WTC11 (cell line): Measurements from ENCODE around the gene PISD. TPM values are rescaled to one million over a fixed set of nuclear protein-coding genes. Genes with fewer than 3 reads are reported as not detected.

Experiments used
- ATAC-seq: fragments of 200-7000 bp; cut with Tn5 transposase; 2 replicates; pipeline ENCODE4 v1.10.0; 2021; ENCODE audit warnings: mild to moderate bottlenecking, moderate library complexity
- CTCF ChIA-PET: fragments of 300-600 bp; sonication (Branson Sonifier 250); formaldehyde crosslinking; loops from one replicate; lab custom pipeline; 2021; ENCODE audit warnings: antibody characterized with exemption; lab: Charles Lee
- POLR2A ChIA-PET: fragments of 350-600 bp; sonication (Branson Sonifier 250); formaldehyde crosslinking; loops from one replicate; lab custom pipeline; 2021; ENCODE audit warnings: antibody characterized with exemption; lab: Charles Lee
- DNase-seq: peaks from one replicate; pipeline ENCODE4 v3.0.0; 2021; ENCODE audit warnings: low spot score
- H3K27ac Mint-ChIP-seq: 2 replicates; pipeline ENCODE4 v1.8.0; 2021; ENCODE audit warnings: mixed read lengths
- H3K27me3 Mint-ChIP-seq: 2 replicates; pipeline ENCODE4 v1.8.0; 2021; ENCODE audit warnings: low read depth, mild to moderate bottlenecking, moderate library complexity, mixed read lengths
- H3K36me3 Mint-ChIP-seq: 2 replicates; pipeline ENCODE4 v1.8.0; 2021; ENCODE audit warnings: mixed read lengths
- H3K4me1 Mint-ChIP-seq: 2 replicates; pipeline ENCODE4 v1.8.0; 2022; ENCODE audit warnings: mixed read lengths
- H3K4me3 Mint-ChIP-seq: 2 replicates; pipeline ENCODE4 v1.8.0; 2021; ENCODE audit warnings: mild to moderate bottlenecking, moderate library complexity, mixed read lengths
- H3K9me3 Mint-ChIP-seq: 2 replicates; pipeline ENCODE4 v1.8.0; 2021; ENCODE audit warnings: mixed read lengths
- CBFB ChIP-seq: sonication (generic); formaldehyde crosslinking; IDR thresholded peaks from 2 replicates; pipeline ENCODE4 v1.8.1; 2022; ENCODE audit warnings: mild to moderate bottlenecking, low read depth, missing genetic modification reagents
- CREB1 ChIP-seq: sonication (generic); formaldehyde crosslinking; IDR thresholded peaks from 2 replicates; pipeline ENCODE4 v1.8.0; 2023; ENCODE audit warnings: mild to moderate bottlenecking, missing genetic modification reagents
- CREM ChIP-seq: sonication (generic); formaldehyde crosslinking; IDR thresholded peaks from 2 replicates; pipeline ENCODE4 v1.8.1; 2022; ENCODE audit warnings: mild to moderate bottlenecking, missing genetic modification reagents, moderate library complexity
- ELF4 ChIP-seq: sonication (generic); formaldehyde crosslinking; IDR thresholded peaks from 2 replicates; pipeline ENCODE4 v1.8.1; 2022; ENCODE audit warnings: low read depth, mild to moderate bottlenecking, moderate library complexity, missing genetic modification reagents
- ETV6 ChIP-seq: sonication (generic); formaldehyde crosslinking; IDR thresholded peaks from 2 replicates; pipeline ENCODE4 v1.8.1; 2022; ENCODE audit warnings: mild to moderate bottlenecking, missing genetic modification reagents
- GRHL2 ChIP-seq: fragments of 250-450 bp; sonication (Bioruptor Pico); IDR thresholded peaks from 2 replicates; pipeline ENCODE4 v1.8.0; 2022; ENCODE audit warnings: mild to moderate bottlenecking, moderate library complexity; ENCODE audit not compliant: insufficient replicate concordance, severe bottlenecking
- MXD4 ChIP-seq: fragments of 250-450 bp; sonication (Bioruptor Pico); IDR thresholded peaks from 2 replicates; pipeline ENCODE4 v1.8.0; 2021; ENCODE audit warnings: mild to moderate bottlenecking, moderate library complexity, borderline replicate concordance
- NFATC4 ChIP-seq: fragments of 250-450 bp; sonication (Bioruptor Pico); IDR thresholded peaks from 2 replicates; pipeline ENCODE4 v1.9.0; 2021; ENCODE audit warnings: mild to moderate bottlenecking
- OVOL2 ChIP-seq: fragments of 250-450 bp; sonication (Bioruptor Pico); IDR thresholded peaks from 2 replicates; pipeline ENCODE4 v1.9.0; 2021; ENCODE audit warnings: mild to moderate bottlenecking, borderline replicate concordance
- TCF7 ChIP-seq: sonication (generic); formaldehyde crosslinking; IDR thresholded peaks from 2 replicates; pipeline ENCODE4 v1.8.0; 2022; ENCODE audit warnings: mild to moderate bottlenecking, low read depth, missing genetic modification reagents, moderate library complexity
- ZBTB21 ChIP-seq: sonication (generic); formaldehyde crosslinking; IDR thresholded peaks from 2 replicates; pipeline ENCODE4 v1.8.1; 2023; ENCODE audit warnings: mild to moderate bottlenecking, missing genetic modification reagents, borderline replicate concordance
- ZNF317 ChIP-seq: sonication (generic); formaldehyde crosslinking; IDR thresholded peaks from 2 replicates; pipeline ENCODE4 v1.8.1; 2023; ENCODE audit warnings: low read depth, mild to moderate bottlenecking, moderate library complexity, missing genetic modification reagents, borderline replicate concordance
- total RNA-seq: library from RNA; stranded (reverse); gene quantifications from 3 replicates; pipeline ENCODE4 v1.2.3, GENCODE V29; 2021
- TF ChIP-seq, protein P1 (sequence below): sonication (generic); formaldehyde crosslinking; IDR thresholded peaks from 2 replicates; pipeline ENCODE4 v1.8.1; 2022; ENCODE audit warnings: low read depth, mild to moderate bottlenecking, moderate library complexity, missing genetic modification reagents, borderline replicate concordance
- TF ChIP-seq, protein P2 (sequence below): sonication (generic); formaldehyde crosslinking; conservative IDR thresholded peaks from 2 replicates; pipeline ENCODE4 v1.8.1; 2023; ENCODE audit warnings: mild to moderate bottlenecking, low read depth, missing genetic modification reagents, moderate library complexity
- TF ChIP-seq, protein P3 (sequence below): fragments of 250-450 bp; sonication (Bioruptor Pico); IDR thresholded peaks from 2 replicates; pipeline ENCODE4 v1.9.0; 2021; ENCODE audit warnings: mild to moderate bottlenecking
- TF ChIP-seq, protein P4 (sequence below): sonication (generic); formaldehyde crosslinking; IDR thresholded peaks from 2 replicates; pipeline ENCODE4 v1.8.0; 2022; ENCODE audit warnings: mild to moderate bottlenecking, missing genetic modification reagents
- TF ChIP-seq, protein P5 (sequence below): sonication (generic); formaldehyde crosslinking; IDR thresholded peaks from 2 replicates; pipeline ENCODE4 v1.8.1; 2022; ENCODE audit warnings: mild to moderate bottlenecking, moderate library complexity, missing genetic modification reagents
- TF ChIP-seq, protein P6 (sequence below): sonication (generic); formaldehyde crosslinking; IDR thresholded peaks from 2 replicates; pipeline ENCODE4 v1.8.0; 2023; ENCODE audit warnings: mild to moderate bottlenecking, missing genetic modification reagents
- TF ChIP-seq, protein P7 (sequence below): fragments of 250-450 bp; sonication (Bioruptor Pico); IDR thresholded peaks from 2 replicates; pipeline ENCODE4 v1.8.0; 2021; ENCODE audit warnings: mild to moderate bottlenecking
- TF ChIP-seq, protein P8 (sequence below): sonication (generic); formaldehyde crosslinking; IDR thresholded peaks from 2 replicates; pipeline ENCODE4 v1.8.0; 2022; ENCODE audit warnings: mild to moderate bottlenecking, missing genetic modification reagents
- TF ChIP-seq, protein P9 (sequence below): sonication (generic); formaldehyde crosslinking; conservative IDR thresholded peaks from 2 replicates; pipeline ENCODE4 v1.8.1; 2022; ENCODE audit warnings: mild to moderate bottlenecking, missing genetic modification reagents

PISD gene
- total RNA-seq, 1 experiment from 2014 or later, result 55.7 TPM

DNA sequence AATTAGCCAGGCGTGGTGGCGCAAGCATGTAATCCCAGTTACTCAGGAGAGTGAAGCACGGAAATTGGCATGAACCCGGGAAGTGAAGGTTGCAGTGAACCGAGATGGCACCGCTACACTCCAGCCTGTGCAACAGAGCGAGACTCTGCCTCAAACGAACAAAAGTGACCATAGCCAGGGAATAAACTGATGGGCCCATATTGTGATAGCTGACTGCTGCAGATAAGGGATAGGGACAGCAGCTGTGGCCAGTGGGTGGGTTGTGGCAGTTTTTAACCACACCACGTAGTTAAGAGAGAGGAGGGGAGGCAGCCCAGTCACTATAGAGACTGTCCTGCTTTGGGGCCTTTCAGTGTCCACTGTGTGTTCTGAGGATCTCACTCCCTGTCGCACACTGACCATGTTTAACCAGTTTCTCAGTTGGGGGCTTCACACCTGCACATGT, 58.9 kb downstream of the PISD start:
- CTCF ChIA-PET, result interaction anchor here (1.1 kb wide), 1 partner anchor 22 kb away, joined by 3 read pairs; no protein-coding TSS in a partner anchor

DNA sequence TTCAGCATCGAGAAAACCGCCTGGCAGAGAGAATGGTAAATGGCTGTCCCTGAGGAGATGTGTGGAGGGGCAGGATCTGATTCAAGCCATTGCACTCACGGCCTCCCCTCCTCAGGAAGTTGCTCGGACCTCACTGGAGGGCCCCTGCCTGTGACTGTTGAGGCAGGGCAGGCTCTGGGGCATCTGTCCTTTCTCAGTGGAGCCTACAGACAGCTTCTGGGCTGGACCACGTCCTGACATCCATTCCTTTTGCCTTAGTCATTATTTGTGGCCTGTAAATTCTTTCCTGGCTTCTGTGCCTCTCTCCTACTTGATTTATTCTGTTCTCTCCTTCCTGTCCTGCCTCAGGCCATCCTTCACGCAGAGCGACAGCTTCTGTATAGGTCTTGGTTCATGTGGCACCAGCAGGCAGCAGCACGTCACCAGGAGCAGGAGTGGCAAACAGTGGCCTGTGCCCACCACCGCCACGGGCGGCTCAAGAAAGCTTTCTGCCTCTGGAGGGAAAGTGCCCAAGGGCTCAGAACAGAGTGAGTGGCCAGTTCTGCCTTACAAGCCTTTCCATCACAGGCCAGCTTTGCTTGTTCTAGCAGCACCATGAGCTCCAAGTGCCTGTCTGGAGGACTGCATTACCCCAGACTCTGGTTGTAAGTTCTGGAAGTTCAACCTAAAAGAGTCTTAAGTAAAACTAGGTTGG, 59.6 kb downstream of the PISD start:
- no peaks in the 10 kb centered on the region; the same call in 1 of the 2 replicates for H3K27me3 Mint-ChIP-seq
- no peaks in the 10 kb centered on the region for H3K9me3 Mint-ChIP-seq
- ChIA-PET POLR2A (no interaction called here), CTCF (no interaction called here)
- DNase-seq (no peak), ATAC-seq (no peak)
- no peak overlapping the region for H3K4me3 Mint-ChIP-seq
- 0 out of 2 replicates have a peak overlapping the region, but pooled peaks have one; percentile 15 for H3K27ac Mint-ChIP-seq
- H3K4me1 Mint-ChIP-seq, result no peaks in the 10 kb centered on the region
- H3K36me3 Mint-ChIP-seq, result no peaks in the 10 kb centered on the region
- no peak for TF ChIP-seq NFATC4
- no peak for TF ChIP-seq CBFB (CRISPR knock-in tag)
- TF ChIP-seq, protein P1, sequence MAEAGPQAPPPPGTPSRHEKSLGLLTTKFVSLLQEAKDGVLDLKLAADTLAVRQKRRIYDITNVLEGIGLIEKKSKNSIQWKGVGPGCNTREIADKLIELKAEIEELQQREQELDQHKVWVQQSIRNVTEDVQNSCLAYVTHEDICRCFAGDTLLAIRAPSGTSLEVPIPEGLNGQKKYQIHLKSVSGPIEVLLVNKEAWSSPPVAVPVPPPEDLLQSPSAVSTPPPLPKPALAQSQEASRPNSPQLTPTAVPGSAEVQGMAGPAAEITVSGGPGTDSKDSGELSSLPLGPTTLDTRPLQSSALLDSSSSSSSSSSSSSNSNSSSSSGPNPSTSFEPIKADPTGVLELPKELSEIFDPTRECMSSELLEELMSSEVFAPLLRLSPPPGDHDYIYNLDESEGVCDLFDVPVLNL (CRISPR knock-in tag), result no peak
- no peak for TF ChIP-seq GRHL2 (CRISPR knock-in tag)
- no peak for TF ChIP-seq ELF4 (CRISPR knock-in tag)
- TF ChIP-seq, protein P2, sequence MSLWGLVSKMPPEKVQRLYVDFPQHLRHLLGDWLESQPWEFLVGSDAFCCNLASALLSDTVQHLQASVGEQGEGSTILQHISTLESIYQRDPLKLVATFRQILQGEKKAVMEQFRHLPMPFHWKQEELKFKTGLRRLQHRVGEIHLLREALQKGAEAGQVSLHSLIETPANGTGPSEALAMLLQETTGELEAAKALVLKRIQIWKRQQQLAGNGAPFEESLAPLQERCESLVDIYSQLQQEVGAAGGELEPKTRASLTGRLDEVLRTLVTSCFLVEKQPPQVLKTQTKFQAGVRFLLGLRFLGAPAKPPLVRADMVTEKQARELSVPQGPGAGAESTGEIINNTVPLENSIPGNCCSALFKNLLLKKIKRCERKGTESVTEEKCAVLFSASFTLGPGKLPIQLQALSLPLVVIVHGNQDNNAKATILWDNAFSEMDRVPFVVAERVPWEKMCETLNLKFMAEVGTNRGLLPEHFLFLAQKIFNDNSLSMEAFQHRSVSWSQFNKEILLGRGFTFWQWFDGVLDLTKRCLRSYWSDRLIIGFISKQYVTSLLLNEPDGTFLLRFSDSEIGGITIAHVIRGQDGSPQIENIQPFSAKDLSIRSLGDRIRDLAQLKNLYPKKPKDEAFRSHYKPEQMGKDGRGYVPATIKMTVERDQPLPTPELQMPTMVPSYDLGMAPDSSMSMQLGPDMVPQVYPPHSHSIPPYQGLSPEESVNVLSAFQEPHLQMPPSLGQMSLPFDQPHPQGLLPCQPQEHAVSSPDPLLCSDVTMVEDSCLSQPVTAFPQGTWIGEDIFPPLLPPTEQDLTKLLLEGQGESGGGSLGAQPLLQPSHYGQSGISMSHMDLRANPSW (CRISPR knock-in tag), result no peak
- TF ChIP-seq, protein P3, sequence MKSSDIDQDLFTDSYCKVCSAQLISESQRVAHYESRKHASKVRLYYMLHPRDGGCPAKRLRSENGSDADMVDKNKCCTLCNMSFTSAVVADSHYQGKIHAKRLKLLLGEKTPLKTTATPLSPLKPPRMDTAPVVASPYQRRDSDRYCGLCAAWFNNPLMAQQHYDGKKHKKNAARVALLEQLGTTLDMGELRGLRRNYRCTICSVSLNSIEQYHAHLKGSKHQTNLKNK, result no peak
- TF ChIP-seq CREB1 (CRISPR knock-in tag), result no peak
- no peak for TF ChIP-seq MXD4 (CRISPR knock-in tag)
- no peak for TF ChIP-seq ZNF317 (CRISPR knock-in tag)
- TF ChIP-seq ZBTB21 (CRISPR knock-in tag), result no peak
- TF ChIP-seq, protein P4, sequence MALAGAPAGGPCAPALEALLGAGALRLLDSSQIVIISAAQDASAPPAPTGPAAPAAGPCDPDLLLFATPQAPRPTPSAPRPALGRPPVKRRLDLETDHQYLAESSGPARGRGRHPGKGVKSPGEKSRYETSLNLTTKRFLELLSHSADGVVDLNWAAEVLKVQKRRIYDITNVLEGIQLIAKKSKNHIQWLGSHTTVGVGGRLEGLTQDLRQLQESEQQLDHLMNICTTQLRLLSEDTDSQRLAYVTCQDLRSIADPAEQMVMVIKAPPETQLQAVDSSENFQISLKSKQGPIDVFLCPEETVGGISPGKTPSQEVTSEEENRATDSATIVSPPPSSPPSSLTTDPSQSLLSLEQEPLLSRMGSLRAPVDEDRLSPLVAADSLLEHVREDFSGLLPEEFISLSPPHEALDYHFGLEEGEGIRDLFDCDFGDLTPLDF (CRISPR knock-in tag), result no peak
- TF ChIP-seq, protein P5, sequence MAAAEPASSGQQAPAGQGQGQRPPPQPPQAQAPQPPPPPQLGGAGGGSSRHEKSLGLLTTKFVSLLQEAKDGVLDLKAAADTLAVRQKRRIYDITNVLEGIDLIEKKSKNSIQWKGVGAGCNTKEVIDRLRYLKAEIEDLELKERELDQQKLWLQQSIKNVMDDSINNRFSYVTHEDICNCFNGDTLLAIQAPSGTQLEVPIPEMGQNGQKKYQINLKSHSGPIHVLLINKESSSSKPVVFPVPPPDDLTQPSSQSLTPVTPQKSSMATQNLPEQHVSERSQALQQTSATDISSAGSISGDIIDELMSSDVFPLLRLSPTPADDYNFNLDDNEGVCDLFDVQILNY (CRISPR knock-in tag), result no peak
- TF ChIP-seq TCF7 (CRISPR knock-in tag), result no peak
- TF ChIP-seq, protein P6, sequence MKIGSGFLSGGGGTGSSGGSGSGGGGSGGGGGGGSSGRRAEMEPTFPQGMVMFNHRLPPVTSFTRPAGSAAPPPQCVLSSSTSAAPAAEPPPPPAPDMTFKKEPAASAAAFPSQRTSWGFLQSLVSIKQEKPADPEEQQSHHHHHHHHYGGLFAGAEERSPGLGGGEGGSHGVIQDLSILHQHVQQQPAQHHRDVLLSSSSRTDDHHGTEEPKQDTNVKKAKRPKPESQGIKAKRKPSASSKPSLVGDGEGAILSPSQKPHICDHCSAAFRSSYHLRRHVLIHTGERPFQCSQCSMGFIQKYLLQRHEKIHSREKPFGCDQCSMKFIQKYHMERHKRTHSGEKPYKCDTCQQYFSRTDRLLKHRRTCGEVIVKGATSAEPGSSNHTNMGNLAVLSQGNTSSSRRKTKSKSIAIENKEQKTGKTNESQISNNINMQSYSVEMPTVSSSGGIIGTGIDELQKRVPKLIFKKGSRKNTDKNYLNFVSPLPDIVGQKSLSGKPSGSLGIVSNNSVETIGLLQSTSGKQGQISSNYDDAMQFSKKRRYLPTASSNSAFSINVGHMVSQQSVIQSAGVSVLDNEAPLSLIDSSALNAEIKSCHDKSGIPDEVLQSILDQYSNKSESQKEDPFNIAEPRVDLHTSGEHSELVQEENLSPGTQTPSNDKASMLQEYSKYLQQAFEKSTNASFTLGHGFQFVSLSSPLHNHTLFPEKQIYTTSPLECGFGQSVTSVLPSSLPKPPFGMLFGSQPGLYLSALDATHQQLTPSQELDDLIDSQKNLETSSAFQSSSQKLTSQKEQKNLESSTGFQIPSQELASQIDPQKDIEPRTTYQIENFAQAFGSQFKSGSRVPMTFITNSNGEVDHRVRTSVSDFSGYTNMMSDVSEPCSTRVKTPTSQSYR (CRISPR knock-in tag), result no peak

More for the DNA sequence above, 58.9 kb downstream of the PISD start:
- no peak for ATAC-seq
- POLR2A ChIA-PET, result no interaction called here
- Mint-ChIP-seq H3K4me1 (no peaks in the 10 kb centered on the region), H3K36me3 (no peaks in the 10 kb centered on the region), H3K9me3 (no peaks in the 10 kb centered on the region), H3K27me3 (no peaks in the 10 kb centered on the region; the same call in 1 of the 2 replicates), H3K27ac (no peak overlapping the region), H3K4me3 (no peak overlapping the region)
- DNase-seq, result no peak
- TF ChIP-seq CREM (CRISPR knock-in tag), result no peak
- TF ChIP-seq OVOL2 (CRISPR knock-in tag), result no peak
- TF ChIP-seq ETV6 (CRISPR knock-in tag), result no peak
- TF ChIP-seq, protein P7, sequence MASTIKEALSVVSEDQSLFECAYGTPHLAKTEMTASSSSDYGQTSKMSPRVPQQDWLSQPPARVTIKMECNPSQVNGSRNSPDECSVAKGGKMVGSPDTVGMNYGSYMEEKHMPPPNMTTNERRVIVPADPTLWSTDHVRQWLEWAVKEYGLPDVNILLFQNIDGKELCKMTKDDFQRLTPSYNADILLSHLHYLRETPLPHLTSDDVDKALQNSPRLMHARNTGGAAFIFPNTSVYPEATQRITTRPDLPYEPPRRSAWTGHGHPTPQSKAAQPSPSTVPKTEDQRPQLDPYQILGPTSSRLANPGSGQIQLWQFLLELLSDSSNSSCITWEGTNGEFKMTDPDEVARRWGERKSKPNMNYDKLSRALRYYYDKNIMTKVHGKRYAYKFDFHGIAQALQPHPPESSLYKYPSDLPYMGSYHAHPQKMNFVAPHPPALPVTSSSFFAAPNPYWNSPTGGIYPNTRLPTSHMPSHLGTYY (CRISPR knock-in tag), result no peak
- TF ChIP-seq, protein P8, sequence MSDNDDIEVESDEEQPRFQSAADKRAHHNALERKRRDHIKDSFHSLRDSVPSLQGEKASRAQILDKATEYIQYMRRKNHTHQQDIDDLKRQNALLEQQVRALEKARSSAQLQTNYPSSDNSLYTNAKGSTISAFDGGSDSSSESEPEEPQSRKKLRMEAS (CRISPR knock-in tag), result no peak
- TF ChIP-seq, protein P9, sequence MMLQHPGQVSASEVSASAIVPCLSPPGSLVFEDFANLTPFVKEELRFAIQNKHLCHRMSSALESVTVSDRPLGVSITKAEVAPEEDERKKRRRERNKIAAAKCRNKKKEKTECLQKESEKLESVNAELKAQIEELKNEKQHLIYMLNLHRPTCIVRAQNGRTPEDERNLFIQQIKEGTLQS, result no peak
- no peak for TF ChIP-seq ZNF317 (CRISPR knock-in tag)
